G401.6 (cell line): ENCODE measurements around the gene AKT2.
A peak's percentile ranks its signal among the peaks of the same experiment; 100 is the strongest.
"Not testable (repeated sequence)": the region's sequence is repeated elsewhere in the genome, so short reads cannot be mapped to it uniquely, and the experiment has no call there.

Experiments
- FAIRE-seq: peaks from 2 replicates; lab custom pipeline; 2012; peaks lifted over from hg19 to GRCh38; lab: Jason Lieb, UNC

Gene AKT2

DNA sequence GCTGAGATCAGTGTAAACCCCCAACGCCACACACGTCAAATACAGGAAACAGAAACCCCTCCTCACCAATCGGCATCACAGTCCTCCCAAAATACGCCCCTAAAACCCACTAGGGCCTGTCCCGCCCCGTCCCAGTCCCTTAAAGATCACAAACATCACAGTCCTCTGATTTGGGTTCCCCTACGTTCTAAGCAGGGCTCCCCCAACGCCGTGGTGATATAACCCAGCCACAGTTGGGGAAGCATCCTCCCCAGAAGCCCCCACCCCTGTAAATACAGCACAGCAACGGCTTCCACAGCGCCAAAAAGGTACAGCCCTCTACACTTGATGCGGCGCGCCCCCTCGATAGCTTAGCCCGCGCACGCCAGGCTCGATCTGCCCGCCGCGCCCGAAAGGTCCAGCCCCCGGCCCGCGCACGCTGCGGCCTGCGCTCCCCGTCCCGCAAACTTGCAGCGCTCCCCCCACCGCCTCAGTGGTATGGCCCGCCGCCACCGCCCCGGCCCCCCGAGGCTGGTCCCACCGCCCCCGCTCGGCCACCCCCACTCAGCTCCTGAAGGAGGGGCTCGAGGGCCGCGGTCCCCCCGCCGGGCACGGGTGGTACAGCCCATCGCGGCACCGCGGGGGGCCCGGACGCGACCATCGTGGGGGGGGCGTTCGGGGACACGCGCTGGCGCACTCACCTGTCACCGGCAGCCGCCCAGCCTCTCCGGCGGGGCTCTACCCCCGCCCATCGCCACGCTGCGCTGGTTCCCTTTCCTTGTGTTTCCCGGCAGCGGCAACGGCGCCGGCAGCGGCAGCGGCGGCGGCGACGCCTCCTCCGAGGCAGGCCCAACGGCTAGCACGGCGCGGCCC is at the start of gene AKT2:
AKT2 (minus strand) TSS at position 845 of the 852 bp plus-strand sequence. CDS start 20,078 bp downstream, outside the sequence.
- FAIRE-seq = no peak

DNA sequence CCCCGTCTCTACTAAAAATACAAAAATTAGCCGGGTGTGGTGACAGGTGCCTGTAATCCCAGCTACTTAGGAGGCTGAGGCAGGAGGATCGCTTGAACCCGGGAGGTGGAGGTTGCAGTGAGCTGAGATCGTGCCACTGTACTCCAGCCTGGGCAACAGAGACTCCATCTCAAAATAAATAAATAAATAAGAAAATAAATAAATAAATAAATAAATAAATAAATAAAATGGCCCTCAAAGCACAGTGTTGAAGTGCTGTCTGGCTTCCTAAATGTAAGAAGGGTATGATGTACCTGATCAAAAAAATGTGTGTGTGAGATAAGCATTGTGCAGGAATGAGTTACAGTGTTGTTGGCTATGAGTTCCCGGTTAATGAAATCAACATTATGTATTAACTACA is 47.9 kb upstream of the AKT2 start:
- not testable (repeated sequence) for FAIRE-seq

DNA sequence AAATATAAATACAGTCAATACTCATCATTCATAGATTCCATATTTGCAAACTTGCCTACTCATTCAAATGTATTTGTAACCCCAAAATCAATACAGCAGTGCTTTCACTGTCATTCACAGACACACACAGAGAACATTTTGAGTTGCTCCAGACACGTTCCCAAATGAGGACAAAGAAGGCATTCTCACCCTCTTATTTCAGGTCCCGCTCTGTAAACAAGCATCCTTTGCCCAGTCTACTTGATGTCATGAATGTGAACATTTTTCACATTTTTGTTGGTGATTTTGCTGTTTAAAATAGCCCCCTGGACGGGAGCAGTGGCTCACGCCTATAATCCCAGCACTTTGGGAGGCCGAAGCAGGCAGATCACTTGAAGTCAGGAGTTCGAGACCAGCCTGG is 47.5 kb upstream of the AKT2 start:
- no peak for FAIRE-seq

DNA sequence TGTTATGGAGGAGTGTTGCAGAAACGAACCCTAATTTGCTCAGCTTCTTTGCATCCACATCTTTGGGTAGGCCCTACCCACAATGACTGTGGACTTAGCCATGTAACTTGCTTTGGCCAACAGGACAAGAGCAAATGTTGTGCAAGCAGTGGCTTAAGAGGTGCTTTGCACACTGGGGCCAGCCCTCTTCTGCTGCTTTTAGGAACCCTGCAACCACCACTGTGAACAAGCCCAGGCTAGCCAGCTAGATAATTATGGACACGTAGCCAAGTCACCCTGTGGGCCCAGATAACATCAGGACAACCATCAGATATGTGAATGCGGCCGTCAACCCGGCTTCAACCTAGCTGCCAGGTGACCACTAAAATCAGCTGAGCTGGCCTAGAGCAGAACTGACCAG is 45.9 kb upstream of the AKT2 start:
- FAIRE-seq = no peak

DNA sequence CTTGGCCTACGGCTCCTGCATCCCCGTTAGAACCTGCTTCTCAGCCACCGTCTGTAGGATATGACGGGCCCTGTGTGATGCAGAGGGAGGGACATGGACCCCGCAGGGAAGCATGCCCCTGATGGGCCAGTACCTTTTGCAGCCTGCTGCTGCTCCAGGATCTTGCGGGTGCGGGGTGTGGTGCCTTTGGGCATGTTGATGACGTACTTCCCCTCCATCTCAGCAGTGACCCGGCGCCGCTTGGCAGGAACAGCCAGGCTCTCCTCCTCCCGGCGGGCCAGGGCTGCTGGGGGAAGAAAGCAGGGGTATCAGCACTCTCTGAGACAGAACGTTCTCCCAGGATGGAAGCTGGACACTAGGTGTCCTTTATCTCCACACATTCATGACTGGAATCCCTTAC is 41.1 kb upstream of the AKT2 start:
- FAIRE-seq = no peak

DNA sequence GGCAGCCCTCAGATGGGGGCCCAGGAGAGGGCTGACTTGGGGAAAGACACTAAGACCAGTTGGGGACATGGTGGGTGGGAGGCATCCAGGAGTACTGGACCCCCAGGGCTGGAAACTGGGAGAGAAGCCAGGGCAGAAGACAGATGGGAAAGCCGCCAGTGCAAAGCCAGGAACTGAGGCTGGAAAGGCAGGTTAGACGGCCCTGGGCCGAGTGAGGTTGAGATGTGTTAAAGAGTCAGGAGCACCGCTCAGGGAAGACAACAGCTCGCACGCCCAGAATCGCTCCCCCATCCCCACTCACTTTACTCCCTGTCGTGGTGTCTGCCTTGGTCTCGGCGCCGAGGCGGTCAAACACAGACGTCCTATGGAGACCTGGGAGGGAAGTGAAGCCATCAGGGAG is 38.6 kb upstream of the AKT2 start:
- no peak for FAIRE-seq

DNA sequence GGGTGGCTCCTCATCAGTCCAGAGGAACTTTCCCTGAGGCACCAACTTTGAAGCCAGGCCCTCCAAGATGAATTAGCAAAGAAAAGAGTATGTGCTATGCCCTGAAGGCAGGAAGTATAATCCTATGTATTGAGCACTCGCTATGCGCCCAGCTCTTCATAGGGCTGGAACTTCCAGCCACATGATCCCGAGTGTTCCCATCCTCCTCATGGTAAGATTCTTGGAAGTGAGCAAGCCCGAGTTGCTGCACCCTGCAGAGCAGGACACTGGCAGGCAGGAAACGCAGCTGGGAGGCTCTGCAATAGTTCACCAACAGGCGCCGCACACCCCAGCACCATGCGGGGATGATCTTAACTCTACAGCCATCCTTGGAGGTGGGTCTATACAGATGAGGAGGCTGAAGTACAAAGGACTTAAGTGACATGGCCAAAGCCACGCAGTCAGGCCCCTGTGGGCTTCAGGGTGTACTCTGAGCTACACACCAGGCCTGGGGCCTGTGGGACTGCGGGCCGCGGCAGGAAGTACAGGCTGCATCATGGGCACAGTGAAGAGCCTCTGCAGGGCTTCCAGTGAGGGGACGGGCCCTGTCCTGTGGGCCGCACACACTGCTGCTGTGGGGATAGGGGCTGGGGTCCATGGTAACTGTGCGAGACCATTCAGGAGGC is 37.9 kb upstream of the AKT2 start:
- no peak for FAIRE-seq

DNA sequence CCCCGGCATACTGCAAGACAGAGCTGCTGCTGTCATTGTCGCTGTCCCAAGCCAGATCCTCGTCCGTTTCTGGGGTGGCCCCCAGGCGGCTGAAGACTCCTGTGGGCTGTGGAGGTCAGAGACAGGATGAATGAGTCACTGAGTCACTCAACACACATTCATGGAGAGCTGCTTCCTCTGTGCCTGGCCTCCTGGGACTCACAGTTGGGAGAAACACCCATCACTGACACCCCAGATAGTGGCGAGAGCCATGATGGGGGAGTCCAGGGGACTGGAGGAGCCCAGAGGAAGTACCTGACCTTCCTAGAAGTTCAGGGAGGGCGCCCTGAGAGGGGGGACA is 37.1 kb upstream of the AKT2 start:
- FAIRE-seq = no peak

DNA sequence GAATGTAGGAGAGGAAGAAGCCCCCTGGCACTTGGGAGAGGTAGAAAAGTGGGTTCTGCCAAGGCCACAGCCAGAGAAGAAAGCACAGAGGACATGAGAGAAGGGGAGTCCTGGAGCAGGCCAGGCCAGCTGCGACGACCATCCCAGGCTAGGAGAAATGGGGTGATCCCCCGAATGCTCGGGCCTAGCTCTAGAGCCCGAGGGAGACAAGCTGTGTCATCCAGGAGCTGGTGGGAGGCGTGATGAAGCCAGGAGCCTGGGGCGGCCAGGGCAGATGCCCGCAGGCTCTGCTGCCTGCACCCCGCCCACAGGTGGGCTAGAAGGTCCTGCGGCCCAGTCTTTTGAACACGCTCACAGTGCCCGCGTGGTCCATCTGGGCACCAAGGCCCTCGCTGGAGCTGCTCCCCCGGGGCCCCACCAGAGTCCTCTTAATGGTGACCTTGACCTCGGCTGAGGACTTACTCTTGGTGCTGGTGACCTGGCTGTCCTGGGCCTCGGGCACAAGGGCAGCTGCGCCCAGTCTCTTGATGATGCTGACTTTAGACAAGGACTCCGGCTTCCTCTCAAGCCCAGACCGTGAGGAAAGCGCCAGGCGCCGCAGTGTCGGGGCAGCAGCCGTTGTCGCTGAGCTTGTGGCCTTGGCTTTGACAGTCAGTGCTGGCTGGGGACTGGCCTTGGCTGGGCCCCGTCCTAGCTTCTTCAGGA is 36.6 kb upstream of the AKT2 start:
- FAIRE-seq = no peak

DNA sequence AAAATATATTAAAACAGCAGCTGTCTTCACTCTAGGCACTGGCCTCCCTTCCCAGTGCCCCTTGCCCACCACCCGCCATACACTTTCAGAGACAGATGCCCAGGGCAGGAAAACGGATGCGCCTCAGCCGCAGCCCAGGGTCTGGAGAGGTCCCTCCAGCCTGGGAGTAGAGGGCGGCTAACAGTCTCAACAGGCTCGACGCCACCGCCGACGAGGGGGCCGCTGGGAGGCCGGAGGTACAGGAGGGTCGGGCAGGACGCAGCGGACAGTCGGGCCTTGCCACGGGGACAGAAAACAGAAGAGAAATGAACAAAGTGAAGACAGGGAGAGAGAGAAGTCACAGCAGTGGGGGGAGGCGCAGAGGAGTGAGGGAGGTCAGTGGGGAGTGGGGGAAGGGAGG is 35.9 kb upstream of the AKT2 start:
- no peak for FAIRE-seq

DNA sequence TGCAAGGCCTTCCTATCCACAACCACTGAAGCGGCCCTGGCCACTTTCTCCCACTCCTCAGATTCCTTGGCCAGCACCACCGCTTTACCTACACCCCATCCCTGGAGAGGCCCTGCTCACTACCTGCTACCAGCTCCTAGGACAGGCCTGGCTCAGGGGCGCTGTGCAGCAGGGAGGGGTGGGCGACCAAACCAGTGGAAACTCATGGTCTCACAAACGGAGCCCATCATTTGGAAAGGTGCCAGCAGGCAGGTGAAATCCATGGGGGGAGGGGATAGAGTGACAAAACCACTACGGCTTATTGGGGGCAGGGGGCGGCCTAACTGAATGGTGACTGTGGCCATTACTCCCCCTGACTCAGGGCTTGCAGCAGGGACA is 35.4 kb upstream of the AKT2 start:
- no peak for FAIRE-seq

DNA sequence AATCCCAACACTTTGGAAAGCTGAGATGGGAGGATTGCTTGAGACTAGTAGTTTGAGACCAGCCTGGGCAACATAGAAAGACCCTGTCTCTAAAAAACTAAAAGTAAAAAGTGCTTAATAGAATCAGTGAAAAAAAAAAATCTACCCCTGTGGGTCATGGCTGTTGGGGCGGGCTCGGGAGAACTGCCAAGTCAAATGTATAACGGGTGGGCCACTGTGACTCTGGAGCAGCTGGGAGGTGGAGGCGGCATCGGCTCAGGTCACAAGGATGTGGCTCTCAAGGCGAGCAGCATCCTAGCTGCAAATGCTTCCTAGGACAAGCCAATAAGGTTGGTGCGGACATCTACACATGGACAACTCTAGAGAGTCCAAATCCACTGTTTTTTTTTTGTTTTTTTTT is 32.2 kb upstream of the AKT2 start:
- FAIRE-seq = no peak

DNA sequence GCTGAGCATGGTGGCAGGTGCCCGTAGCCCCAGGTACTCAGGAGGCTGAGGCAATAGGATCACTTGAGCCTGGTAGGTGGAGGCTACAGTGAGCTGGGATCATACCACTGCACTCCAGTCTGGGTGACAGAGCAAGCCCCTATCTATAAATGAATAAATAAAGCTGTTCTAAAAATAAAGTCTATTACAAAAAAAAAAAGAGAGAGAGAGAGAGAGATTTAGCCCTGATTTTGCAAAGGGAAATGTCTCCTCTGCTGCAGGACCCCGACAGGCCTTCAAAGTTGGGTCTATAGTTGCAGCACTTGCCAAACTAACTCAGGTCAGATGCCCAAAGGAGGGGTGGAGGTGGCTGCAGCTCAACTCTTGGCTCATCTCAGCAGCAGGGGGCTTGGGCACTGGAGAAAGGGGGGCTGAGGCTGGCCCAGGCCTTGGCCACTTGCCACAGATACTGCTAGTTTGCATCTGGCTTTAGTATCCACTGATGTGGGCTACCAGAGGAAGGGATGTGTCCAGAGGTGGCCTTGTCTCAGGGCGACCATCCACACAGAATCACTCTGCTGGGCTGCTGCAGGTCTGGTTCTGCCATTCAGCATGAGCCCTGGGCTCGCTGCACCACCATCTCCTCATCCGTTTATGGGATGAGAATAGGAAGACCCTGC is 30.8 kb upstream of the AKT2 start:
- FAIRE-seq = no peak

DNA sequence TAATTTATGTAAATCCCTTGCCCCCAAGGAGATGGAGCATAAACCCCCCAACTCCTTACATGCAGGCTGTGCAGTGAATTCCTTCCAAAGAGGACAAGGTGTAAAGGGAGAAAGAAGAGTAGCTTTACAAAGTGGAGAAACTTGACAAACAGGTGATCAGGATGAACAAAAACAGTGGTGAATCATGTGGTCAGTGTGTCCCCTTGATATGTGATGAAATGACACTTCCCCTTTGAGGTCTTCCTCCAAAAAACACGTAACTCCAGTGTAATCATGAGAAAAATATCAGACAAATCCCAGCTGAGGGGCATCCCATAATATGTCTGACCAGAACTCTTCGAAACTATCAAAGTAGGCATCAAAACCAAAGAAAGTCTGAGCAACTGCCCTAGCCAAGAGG is 29.5 kb upstream of the AKT2 start:
- FAIRE-seq = no peak

DNA sequence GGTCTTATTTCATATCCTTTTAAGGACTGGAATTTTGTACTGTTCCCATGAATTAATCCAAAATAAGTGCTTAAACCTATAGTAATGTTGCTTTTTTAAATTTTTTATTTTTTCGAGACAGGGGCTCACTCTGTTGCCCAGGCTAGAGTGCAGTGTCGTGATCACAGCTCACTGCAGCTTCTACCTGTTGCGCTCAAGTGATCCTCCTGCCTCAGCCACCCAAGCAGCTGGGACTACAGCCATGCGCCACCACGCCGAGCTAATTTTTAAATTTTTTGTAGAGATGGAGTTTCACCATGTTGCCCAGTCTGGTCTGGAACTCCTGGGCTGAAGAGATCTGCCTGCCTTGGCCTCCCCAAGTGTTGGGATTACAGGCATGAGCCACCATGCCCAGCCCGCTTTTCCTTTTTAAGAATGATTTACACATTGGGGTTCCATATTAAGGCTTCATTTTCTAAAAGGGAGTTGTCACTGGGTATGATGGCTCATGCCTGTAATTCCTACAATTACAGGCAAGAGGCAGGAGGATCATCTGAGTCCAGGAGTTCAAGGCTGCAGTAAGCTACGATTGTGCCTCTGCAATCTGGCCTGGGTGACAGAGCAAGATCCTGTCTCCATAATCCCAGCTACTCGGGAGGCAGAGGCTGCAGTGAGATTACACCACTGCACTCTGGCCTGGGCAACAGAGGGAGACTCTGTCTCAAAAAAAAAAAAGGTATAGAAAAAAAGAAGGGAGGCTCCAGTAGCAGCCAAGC is 28.3 kb upstream of the AKT2 start:
- no peak for FAIRE-seq

DNA sequence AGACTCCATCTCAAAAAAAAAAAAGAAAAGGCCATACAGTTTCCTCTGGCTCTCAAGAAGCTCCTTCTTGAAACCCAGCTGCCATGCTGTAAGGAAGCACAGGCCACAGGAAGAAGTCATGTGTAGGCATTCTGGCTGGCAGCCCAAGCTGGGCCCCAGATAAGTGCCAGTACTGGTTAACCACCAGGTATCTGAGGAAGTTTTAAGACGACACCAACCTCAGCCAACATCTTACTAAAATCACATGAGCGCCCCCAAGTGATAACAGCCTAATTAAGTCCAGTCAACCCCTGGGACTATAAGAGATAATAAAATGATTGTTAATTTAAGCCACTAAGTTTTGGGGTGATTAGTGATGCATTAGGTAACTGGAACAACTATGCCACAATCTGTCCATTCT is 27.4 kb upstream of the AKT2 start:
- FAIRE-seq = no peak

DNA sequence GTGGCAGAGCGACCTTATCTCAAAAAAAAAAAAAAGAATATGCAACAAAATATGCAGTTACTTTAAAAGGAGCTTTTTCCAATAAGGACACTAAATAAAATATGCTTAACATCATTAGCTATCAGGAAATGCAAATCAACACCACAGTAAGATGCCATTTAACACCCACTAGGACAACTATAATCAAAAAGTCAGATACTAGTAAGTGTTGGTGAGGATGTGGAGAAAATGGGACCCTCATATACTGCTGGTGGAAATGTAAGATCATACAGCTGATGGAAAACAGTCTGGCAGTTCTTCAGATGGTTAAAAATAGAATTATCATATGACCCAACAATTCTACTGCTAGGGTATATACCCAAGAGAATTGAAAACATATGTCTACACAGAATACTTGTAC is 24.5 kb upstream of the AKT2 start:
- no peak for FAIRE-seq

DNA sequence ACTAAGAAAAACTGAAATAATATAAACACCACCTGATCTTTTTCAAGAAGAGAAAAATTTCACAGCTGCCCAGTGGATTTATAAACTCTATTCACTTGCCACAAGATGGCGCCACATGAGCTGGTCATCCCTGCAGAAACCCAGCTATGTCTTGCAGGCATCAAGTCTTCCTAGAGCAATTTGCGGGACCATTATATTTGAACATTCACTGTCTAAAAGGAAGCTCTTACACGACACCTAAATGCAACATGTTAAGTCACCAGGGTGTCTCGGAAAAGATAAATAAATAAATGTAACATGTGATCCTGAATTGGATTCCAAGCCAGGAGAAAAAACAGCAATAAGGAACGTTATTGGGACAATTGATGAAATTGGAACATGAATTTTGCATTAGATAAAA is 20.3 kb upstream of the AKT2 start:
- peak; percentile 96 for FAIRE-seq

DNA sequence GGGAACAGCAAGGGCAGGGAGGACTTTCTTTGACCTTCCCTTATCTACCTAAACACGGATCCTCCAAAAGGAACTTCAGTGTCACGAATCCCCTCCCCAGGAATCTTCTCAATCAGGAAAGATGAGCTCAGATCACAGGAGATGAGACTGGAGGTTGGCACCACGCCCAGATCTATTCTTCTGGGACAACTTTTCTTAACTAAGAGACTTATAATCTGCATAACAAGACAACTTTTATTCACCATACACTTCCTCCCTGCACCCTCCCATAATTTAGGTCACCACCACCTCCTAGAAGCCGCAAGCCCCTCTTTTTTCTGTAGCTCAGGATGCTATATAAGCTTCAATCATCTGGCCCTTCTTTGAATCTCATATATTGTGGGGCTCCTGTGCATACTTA is 19.2 kb upstream of the AKT2 start:
- no peak for FAIRE-seq

DNA sequence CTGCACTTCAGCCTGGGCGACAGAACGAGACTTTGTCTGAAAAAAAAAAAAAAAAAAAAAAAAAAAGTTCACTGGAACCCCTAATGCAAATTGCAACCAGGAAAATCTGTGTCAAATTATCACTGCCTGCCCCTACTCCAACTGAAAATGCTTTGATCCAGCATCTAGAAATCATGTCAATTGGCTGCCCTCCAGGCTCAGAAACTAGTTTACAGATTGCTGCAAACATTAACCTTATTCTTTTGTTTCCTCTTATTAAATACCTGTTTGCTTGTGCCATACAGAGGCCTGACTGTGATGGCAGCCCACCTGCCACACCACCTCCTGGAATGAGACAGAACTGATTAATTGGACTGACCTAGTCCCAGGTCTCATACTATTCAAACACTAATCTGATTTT is 18.6 kb upstream of the AKT2 start:
- no peak for FAIRE-seq

DNA sequence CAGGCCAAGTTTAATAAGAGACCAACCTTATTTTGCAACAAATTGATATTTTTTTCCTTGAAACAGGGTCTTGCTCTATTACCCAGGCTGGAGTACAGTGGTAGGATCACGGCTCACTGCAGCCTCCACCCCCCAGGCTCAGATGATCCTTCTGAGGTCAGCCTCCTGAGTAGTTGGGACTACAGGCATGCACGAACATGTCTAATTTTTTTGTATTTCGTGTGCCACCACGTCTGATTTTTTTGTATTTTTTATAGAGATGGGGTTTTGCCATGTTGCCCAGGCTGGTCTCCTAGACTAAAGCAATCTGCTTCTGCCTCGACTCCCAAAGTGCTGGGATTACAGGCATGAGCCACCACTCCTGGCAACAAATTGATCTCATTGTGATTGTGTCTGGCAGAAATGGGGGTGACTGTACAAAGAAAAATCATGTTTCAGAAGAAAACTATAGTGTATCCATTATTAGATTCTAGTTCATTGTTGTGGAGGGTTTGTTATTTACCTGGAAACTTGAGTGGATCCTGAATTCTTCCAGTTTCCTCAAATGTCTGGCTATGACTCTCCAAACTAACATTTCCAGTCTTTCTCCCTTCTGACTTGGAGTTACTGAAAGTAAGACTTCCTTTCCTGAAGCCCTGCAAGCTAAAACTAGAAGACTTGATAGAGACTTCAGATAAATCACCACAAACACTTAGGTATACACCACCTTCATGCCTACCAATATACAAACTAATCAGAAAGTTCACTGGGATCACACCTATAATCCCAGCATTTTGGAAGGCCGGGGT is 17.3 kb upstream of the AKT2 start:
- no peak for FAIRE-seq
